GM12865 (cell line): ENCODE data around the gene MARCHF2.

Experiments used
- DNase-seq: peaks from one replicate; pipeline ENCODE4 v3.0.0; 2010; ENCODE audit warnings: low read depth
- H3K4me3 ChIP-seq: 2 replicates; pipeline ENCODE4 v1.5.1; 2011; ENCODE audit warnings: mild to moderate bottlenecking, low read depth, low read length, control low read depth
- CTCF ChIP-seq: IDR thresholded peaks from 2 replicates; pipeline ENCODE4 v1.5.1; 2011; ENCODE audit warnings: low read length, control low read depth, low read depth, inconsistent platforms; ENCODE audit not compliant: insufficient read depth; ENCODE audit errors: missing control alignments

MARCHF2 gene

DNA sequence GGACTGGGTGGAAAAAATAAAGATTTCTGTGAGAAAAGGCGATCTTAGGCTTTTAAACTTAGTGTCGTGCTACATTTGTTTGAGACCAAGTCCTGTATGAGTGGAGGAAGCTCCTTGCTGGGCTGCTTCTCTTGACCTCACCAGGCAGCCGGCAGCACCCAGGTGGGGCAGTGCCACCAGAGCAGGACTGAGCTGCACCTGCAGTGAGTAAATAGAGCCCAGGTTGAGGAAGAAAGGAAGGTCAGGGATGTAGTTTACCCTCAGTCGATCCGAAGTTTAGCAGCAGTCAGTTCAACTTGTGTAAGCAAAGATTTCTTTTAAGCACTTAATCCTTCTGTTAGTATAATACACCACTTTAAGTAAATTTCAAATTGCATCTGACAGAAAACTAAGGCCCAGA lies 45.3 kb downstream of the MARCHF2 start:
- no peak for TF ChIP-seq CTCF
- no peak overlapping the region for H3K4me3 ChIP-seq
- DNase-seq, result no peak

DNA sequence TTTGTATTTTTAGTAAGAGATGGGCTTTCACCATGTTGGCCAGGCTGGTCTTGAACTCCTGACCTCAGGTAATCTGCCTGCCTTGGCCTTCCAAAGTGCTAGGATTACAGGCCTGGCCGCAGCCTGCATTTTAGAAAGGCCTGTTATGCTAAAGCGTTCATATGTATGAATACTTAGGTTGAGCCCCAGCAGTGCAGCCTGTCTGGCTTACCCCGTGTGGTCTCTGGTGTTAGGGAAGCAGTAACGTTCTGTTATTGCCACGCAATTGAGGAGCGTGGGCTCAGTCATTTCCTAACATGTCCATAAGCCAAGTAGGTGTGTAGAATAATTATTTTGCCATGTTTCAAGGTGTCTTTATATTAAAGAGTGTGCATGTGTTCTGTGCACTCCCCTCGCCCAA lies 46.0 kb downstream of the MARCHF2 start:
- no peak for DNase-seq
- H3K4me3 ChIP-seq, result no peak overlapping the region
- no peak for TF ChIP-seq CTCF

GRCh38 chr19:8459520-8460270 lies 46.6 kb downstream of the MARCHF2 start:
- H3K4me3 ChIP-seq, result no peak overlapping the region
- TF ChIP-seq CTCF, result no peak
- no peak for DNase-seq

- DNase-seq, result no peak
- H3K4me3 ChIP-seq, result no peak overlapping the region
- no peak for TF ChIP-seq CTCF
Measured at GRCh38 chr19:8460516-8461298, 47.6 kb downstream of the MARCHF2 start.

- no peak for DNase-seq
- TF ChIP-seq CTCF, result no peak
- H3K4me3 ChIP-seq, result no peak overlapping the region
Measured at GRCh38 chr19:8461376-8461775, 48.3 kb downstream of the MARCHF2 start.

- no peak overlapping the region for H3K4me3 ChIP-seq
- DNase-seq, result no peak
- no peak for TF ChIP-seq CTCF
Measured at GRCh38 chr19:8461891-8462290, 48.8 kb downstream of the MARCHF2 start.
